Ramos (cell line): ENCODE results near the gene NRSN2.

ENCODE experiments used
- in situ Hi-C: fragments of 300-500 bp; cut with MboI; formaldehyde crosslinking; loops from one replicate; pipeline ENCODE4 v1.14.3; 2022; ENCODE audit warnings: low sequenced_read_pairs; ENCODE audit not compliant: unreplicated experiment

NRSN2 gene

GRCh38 chr20:346640-347316 lies at the start of gene NRSN2:
TSS of gene NRSN2 (plus strand) at chr20:347111. CDS start at chr20:349644, 2,533 bp downstream.
- in situ Hi-C loops: no loop called here

- in situ Hi-C loops: no loop called here
Observed at GRCh38 chr20:297925-298775, 48.8 kb upstream of the NRSN2 start.

- in situ Hi-C loops: no loop called here
Observed at GRCh38 chr20:298776-299391, 48.0 kb upstream of the NRSN2 start.

GRCh38 chr20:300345-300990 lies 46.4 kb upstream of the NRSN2 start:
- in situ Hi-C loops: no loop called here

- in situ Hi-C loops: no loop called here
Observed at GRCh38 chr20:301886-302848, 44.7 kb upstream of the NRSN2 start.

GRCh38 chr20:305745-306144 lies 41.2 kb upstream of the NRSN2 start:
- in situ Hi-C loops: no loop called here

- in situ Hi-C loops: no loop called here
Observed at GRCh38 chr20:308427-309038, 38.4 kb upstream of the NRSN2 start.

- in situ Hi-C loops: no loop called here
Observed at GRCh38 chr20:309306-309840, 37.5 kb upstream of the NRSN2 start.

GRCh38 chr20:309841-310644 lies 36.9 kb upstream of the NRSN2 start:
- in situ Hi-C loops: no loop called here

GRCh38 chr20:310645-311044 lies 36.3 kb upstream of the NRSN2 start:
- in situ Hi-C loops: no loop called here

- in situ Hi-C loops: no loop called here
Observed at GRCh38 chr20:311609-312008, 35.3 kb upstream of the NRSN2 start.

- in situ Hi-C loops: no loop called here
Observed at GRCh38 chr20:312067-312466, 34.8 kb upstream of the NRSN2 start.

GRCh38 chr20:312866-313265 lies 34.0 kb upstream of the NRSN2 start:
- in situ Hi-C loops: no loop called here

GRCh38 chr20:313402-313801 lies 33.5 kb upstream of the NRSN2 start:
- in situ Hi-C loops: no loop called here

GRCh38 chr20:313948-314347 lies 33.0 kb upstream of the NRSN2 start:
- in situ Hi-C loops: no loop called here

- in situ Hi-C loops: no loop called here
Observed at GRCh38 chr20:316316-317068, 30.4 kb upstream of the NRSN2 start.
